Neural cell (in vitro differentiated cells): ENCODE results near the gene INTS11. TPM values are rescaled to one million over a fixed set of nuclear protein-coding genes. Genes with fewer than 3 reads are reported as not detected.

ENCODE experiments used
- H2AFZ ChIP-seq: fragments of 200-600, 300-800 bp; sonication (generic), shearing (Covaris generic); 2 replicates; pipeline ENCODE4 v1.6.0; 2014; ENCODE audit warnings: low read depth, mild to moderate bottlenecking, antibody characterized with exemption, low read length, moderate library complexity
- H3F3A ChIP-seq: fragments of 200-600 bp; shearing (Covaris generic); 2 replicates; pipeline ENCODE4 v1.6.1; 2016; ENCODE audit warnings: mild to moderate bottlenecking, moderate library complexity, mixed read lengths, antibody characterized with exemption, low read length; ENCODE audit not compliant: insufficient read depth, poor library complexity, severe bottlenecking
- H3K27ac ChIP-seq: fragments of 200-600, 300-800 bp; sonication (generic), shearing (Covaris generic); 2 replicates; pipeline ENCODE4 v1.5.1; 2014; ENCODE audit warnings: mild to moderate bottlenecking, low read length, moderate library complexity
- H3K27me3 ChIP-seq: fragments of 300-800, 200-600 bp; sonication (generic), shearing (Covaris generic); 2 replicates; pipeline ENCODE4 v1.6.0; 2014; ENCODE audit warnings: mild to moderate bottlenecking, low read depth, low read length, moderate library complexity; ENCODE audit not compliant: insufficient read depth
- H3K36me3 ChIP-seq: fragments of 300-800, 200-600 bp; sonication (generic), shearing (Covaris generic); 2 replicates; pipeline ENCODE4 v1.5.1; 2014; ENCODE audit warnings: mild to moderate bottlenecking, antibody characterized with exemption, low read length, moderate library complexity; ENCODE audit not compliant: insufficient read depth
- H3K4me2 ChIP-seq: fragments of 300-800, 200-600 bp; sonication (generic), shearing (Covaris generic); 2 replicates; pipeline ENCODE4 v1.6.0; 2014; ENCODE audit warnings: mild to moderate bottlenecking, low read length
- H3K4me3 ChIP-seq: fragments of 300-800, 200-600 bp; sonication (generic), shearing (Covaris generic); 2 replicates; pipeline ENCODE4 v1.5.1; 2014; ENCODE audit warnings: mild to moderate bottlenecking, low read length, moderate library complexity
- H3K79me2 ChIP-seq: fragments of 200-600 bp; shearing (Covaris generic); replicated peaks from 2 replicates; pipeline ENCODE4 v1.6.0; 2014; ENCODE audit warnings: mild to moderate bottlenecking, low read length, moderate library complexity; ENCODE audit not compliant: insufficient read depth
- H3K9ac ChIP-seq: fragments of 300-800, 200-600 bp; sonication (generic), shearing (Covaris generic); 2 replicates; pipeline ENCODE4 v1.6.1; 2016; ENCODE audit warnings: mild to moderate bottlenecking, low read length, mixed read lengths
- H3K9me2 ChIP-seq: fragments of 200-600 bp; shearing (Covaris generic); 2 replicates; pipeline ENCODE4 v1.6.1; 2016; ENCODE audit warnings: mild to moderate bottlenecking, low read length, mixed read lengths; ENCODE audit not compliant: insufficient read depth
- H3K9me3 ChIP-seq: fragments of 200-600, 300-800 bp; sonication (generic), shearing (Covaris generic); 2 replicates; pipeline ENCODE4 v1.6.1; 2016; ENCODE audit warnings: mild to moderate bottlenecking, mixed run types, low read length, moderate library complexity, mixed read lengths
- H4K20me1 ChIP-seq: fragments of 200-600 bp; shearing (Covaris generic); 2 replicates; pipeline ENCODE4 v1.6.1; 2016; ENCODE audit warnings: mild to moderate bottlenecking, mixed run types; ENCODE audit not compliant: insufficient read depth
- CTCF ChIP-seq: fragments of 450-650 bp; IDR thresholded peaks from 2 replicates; pipeline ENCODE4 v1.5.1; 2014; ENCODE audit warnings: antibody characterized with exemption, mild to moderate bottlenecking, moderate library complexity; ENCODE audit not compliant: poor library complexity, severe bottlenecking
- EP300 ChIP-seq: fragments of 450-650 bp; conservative IDR thresholded peaks from 2 replicates; pipeline ENCODE4 v1.6.1; 2014; ENCODE audit warnings: antibody characterized with exemption, mild to moderate bottlenecking, moderate library complexity; ENCODE audit not compliant: poor library complexity, severe bottlenecking
- EZH2 ChIP-seq: fragments of 200-600, 300-800 bp; shearing (Covaris generic), sonication (generic); IDR thresholded peaks from 2 replicates; pipeline ENCODE4 v1.6.1; 2014; ENCODE audit warnings: antibody characterized with exemption, low read length, borderline replicate concordance, mild to moderate bottlenecking; ENCODE audit not compliant: insufficient read depth, poor library complexity, severe bottlenecking
- MXI1 ChIP-seq: fragments of 450-650 bp; conservative IDR thresholded peaks from 2 replicates; pipeline ENCODE4 v1.6.1; 2014; ENCODE audit warnings: antibody characterized with exemption, mild to moderate bottlenecking; ENCODE audit not compliant: poor library complexity, severe bottlenecking
- POLR2AphosphoS5 ChIP-seq: IDR thresholded peaks from 2 replicates; pipeline ENCODE4 v1.6.1; 2012
- RAD21 ChIP-seq: fragments of 450-650 bp; conservative IDR thresholded peaks from 2 replicates; pipeline ENCODE4 v1.6.1; 2014; ENCODE audit warnings: antibody characterized with exemption, mild to moderate bottlenecking, moderate library complexity
- REST ChIP-seq: IDR thresholded peaks from 2 replicates; pipeline ENCODE4 v1.6.1; 2012; ENCODE audit warnings: borderline replicate concordance
- SMC3 ChIP-seq: fragments of 450-650 bp; conservative IDR thresholded peaks from 2 replicates; pipeline ENCODE4 v1.6.1; 2014; ENCODE audit warnings: antibody characterized with exemption, mild to moderate bottlenecking, moderate library complexity; ENCODE audit not compliant: poor library complexity
- TAF1 ChIP-seq: IDR thresholded peaks from 2 replicates; pipeline ENCODE4 v1.6.1; 2012; ENCODE audit warnings: low read depth
- polyA plus RNA-seq: library from polyadenylated mRNA; depleted of rRNA; stranded (reverse); fragments of >200 nt; gene quantifications from 2 replicates; pipeline ENCODE4 v1.2.3, GENCODE V29; 2014

Gene INTS11
- polyA plus RNA-seq, 1 donor from 2014 or later, result 131 TPM

GRCh38 chr1:1332774-1333480 is 8.5 kb upstream of the INTS11 start:
- TF ChIP-seq EZH2, result no peak
- no peak for TF ChIP-seq EP300
- no peak for TF ChIP-seq REST
- no peak for TF ChIP-seq RAD21
- TF ChIP-seq MXI1, result no peak
- TF ChIP-seq TAF1, result no peak
- TF ChIP-seq CTCF, result no peak
- Histone ChIP-seq H4K20me1 (no peaks in the 10 kb centered on the region), H3K36me3 (no peaks in the 10 kb centered on the region), H3F3A (no peaks in the 10 kb centered on the region), H3K4me2 (no peak overlapping the region), H3K27me3 (no peaks in the 10 kb centered on the region), H2AFZ (no peak overlapping the region), H3K9me2 (no peaks in the 10 kb centered on the region), H3K79me2 (no peaks in the 10 kb centered on the region), H3K27ac (no peak overlapping the region), H3K9me3 (no peaks in the 10 kb centered on the region), H3K4me3 (no peak overlapping the region), H3K9ac (no peak overlapping the region)

GRCh38 chr1:1332031-1332755 is 7.7 kb upstream of the INTS11 start:
- no peaks in the 10 kb centered on the region for H3K36me3 ChIP-seq
- no peaks in the 10 kb centered on the region for H3K79me2 ChIP-seq
- no peak overlapping the region for H2AFZ ChIP-seq

More at GRCh38 chr1:1332031-1332755, 7.7 kb upstream of the INTS11 start:
- Histone ChIP-seq H3K27ac (no peak overlapping the region), H3K4me2 (no peak overlapping the region), H3K9me3 (no peaks in the 10 kb centered on the region), H3K9me2 (no peaks in the 10 kb centered on the region), H4K20me1 (no peaks in the 10 kb centered on the region), H3F3A (no peaks in the 10 kb centered on the region), H3K27me3 (no peaks in the 10 kb centered on the region), H3K4me3 (no peak overlapping the region), H3K9ac (no peak overlapping the region)
- TF ChIP-seq MXI1, result no peak
- no peak for TF ChIP-seq TAF1
- TF ChIP-seq SMC3, result no peak
- TF ChIP-seq RAD21, result no peak
- no peak for TF ChIP-seq POLR2AphosphoS5
- no peak for TF ChIP-seq CTCF
- TF ChIP-seq REST, result no peak
